HFFc6 (cell line): ENCODE data around the gene DSE. TPM values are rescaled to one million over a fixed set of nuclear protein-coding genes. Genes with fewer than 3 reads are reported as not detected.

Experiments
- DNase-seq: peaks from one replicate; pipeline ENCODE4 v3.0.0-alpha.2; 2018
- H3K27ac Mint-ChIP-seq: 2 replicates; pipeline ENCODE4 v1.8.0; 2020; ENCODE audit warnings: mild to moderate bottlenecking, mixed read lengths
- H3K27me3 Mint-ChIP-seq: 2 replicates; pipeline ENCODE4 v1.8.0; 2021; ENCODE audit warnings: mild to moderate bottlenecking, moderate library complexity, mixed read lengths; ENCODE audit not compliant: insufficient read depth
- H3K36me3 Mint-ChIP-seq: 2 replicates; pipeline ENCODE4 v1.8.0; 2021; ENCODE audit warnings: low read depth, mixed read lengths
- H3K4me1 Mint-ChIP-seq: 2 replicates; pipeline ENCODE4 v1.8.0; 2020; ENCODE audit warnings: low read depth, mixed read lengths
- H3K4me3 Mint-ChIP-seq: 2 replicates; pipeline ENCODE4 v1.8.0; 2020; ENCODE audit warnings: mild to moderate bottlenecking, moderate library complexity, mixed read lengths
- H3K9me3 Mint-ChIP-seq: 2 replicates; pipeline ENCODE4 v1.8.0; 2020; ENCODE audit warnings: mild to moderate bottlenecking, mixed read lengths
- CTCF ChIP-seq: fragments of 200-600 bp; sonication (generic); IDR thresholded peaks from 2 replicates; pipeline ENCODE4 v1.5.0; 2021; ENCODE audit warnings: antibody characterized with exemption, mild to moderate bottlenecking
- total RNA-seq, 6 experiments: library from RNA; stranded (reverse); fragmentation: NEBNext Ultra II Directional; extraction: Animal tissue kit (Norgen Biotek cat#: 25700); gene quantifications; 2 replicates in 1 of 6; 3 replicates in 5 of 6; pipeline ENCODE4 v1.2.3, GENCODE V29; 2021

Gene DSE
- total RNA-seq, 6 experiments from 2014 or later = 86.7 to 110 (median 94.9) TPM

GRCh38 chr6:116431964-116432595, 61.3 kb downstream of the DSE start:
- Mint-ChIP-seq H3K9me3 (no peaks in the 10 kb centered on the region), H3K4me1 (peaks cover 6% of the 10 kb centered on the region; the same call in 1 of the 2 replicates), H3K4me3 (no peak overlapping the region), H3K27me3 (no peaks in the 10 kb centered on the region), H3K27ac (no peak overlapping the region), H3K36me3 (peaks cover 26% of the 10 kb centered on the region)
- DNase-seq = no peak
- no peak for TF ChIP-seq CTCF

- H3K27ac Mint-ChIP-seq = no peak overlapping the region
- peaks cover 25% of the 10 kb centered on the region for H3K36me3 Mint-ChIP-seq
- no peak for DNase-seq
- H3K27me3 Mint-ChIP-seq = no peaks in the 10 kb centered on the region
- no peak overlapping the region for H3K4me3 Mint-ChIP-seq
- H3K9me3 Mint-ChIP-seq = no peaks in the 10 kb centered on the region
- TF ChIP-seq CTCF = no peak
- H3K4me1 Mint-ChIP-seq = peaks cover 17% of the 10 kb centered on the region
Measured at GRCh38 chr6:116433206-116433712, 62.5 kb downstream of the DSE start.

GRCh38 chr6:116434056-116434725, 63.4 kb downstream of the DSE start:
- no peaks in the 10 kb centered on the region for H3K27me3 Mint-ChIP-seq
- H3K4me3 Mint-ChIP-seq = no peak overlapping the region
- TF ChIP-seq CTCF = no peak
- peaks cover 21% of the 10 kb centered on the region for H3K36me3 Mint-ChIP-seq
- no peak overlapping the region for H3K27ac Mint-ChIP-seq
- no peaks in the 10 kb centered on the region for H3K9me3 Mint-ChIP-seq
- DNase-seq = no peak
- peaks cover 26% of the 10 kb centered on the region for H3K4me1 Mint-ChIP-seq

GRCh38 chr6:116436586-116436985, 65.8 kb downstream of the DSE start:
- no peak for DNase-seq
- no peak for TF ChIP-seq CTCF
- H3K36me3 Mint-ChIP-seq = peaks cover 15% of the 10 kb centered on the region
- no peak overlapping the region for H3K27ac Mint-ChIP-seq
- H3K27me3 Mint-ChIP-seq = no peaks in the 10 kb centered on the region
- no peaks in the 10 kb centered on the region for H3K9me3 Mint-ChIP-seq
- H3K4me1 Mint-ChIP-seq = peaks cover 46% of the 10 kb centered on the region
- H3K4me3 Mint-ChIP-seq = no peak overlapping the region

GRCh38 chr6:116437656-116438055, 66.9 kb downstream of the DSE start:
- DNase-seq = no peak
- Mint-ChIP-seq H3K36me3 (peaks cover 15% of the 10 kb centered on the region), H3K27ac (no peak overlapping the region), H3K27me3 (no peaks in the 10 kb centered on the region), H3K4me1 (peaks cover 57% of the 10 kb centered on the region), H3K4me3 (no peak overlapping the region), H3K9me3 (no peaks in the 10 kb centered on the region)
- no peak for TF ChIP-seq CTCF
